GM12864 (cell line): ENCODE measurements around the gene CD2BP2.

Experiments used
- DNase-seq: peaks from one replicate; pipeline ENCODE4 v3.0.0-alpha.2; 2011; ENCODE audit warnings: low read depth
- H3K4me3 ChIP-seq: 2 replicates; pipeline ENCODE4 v1.5.1; 2011; ENCODE audit warnings: mild to moderate bottlenecking, low read depth, low read length, control low read depth
- TF ChIP-seq, protein P1 (sequence below): IDR thresholded peaks from 2 replicates; pipeline ENCODE4 v1.5.1; 2011; ENCODE audit warnings: low read depth, mild to moderate bottlenecking, moderate library complexity, low read length, control low read depth, inconsistent platforms; ENCODE audit errors: missing control alignments

CD2BP2 gene

DNA sequence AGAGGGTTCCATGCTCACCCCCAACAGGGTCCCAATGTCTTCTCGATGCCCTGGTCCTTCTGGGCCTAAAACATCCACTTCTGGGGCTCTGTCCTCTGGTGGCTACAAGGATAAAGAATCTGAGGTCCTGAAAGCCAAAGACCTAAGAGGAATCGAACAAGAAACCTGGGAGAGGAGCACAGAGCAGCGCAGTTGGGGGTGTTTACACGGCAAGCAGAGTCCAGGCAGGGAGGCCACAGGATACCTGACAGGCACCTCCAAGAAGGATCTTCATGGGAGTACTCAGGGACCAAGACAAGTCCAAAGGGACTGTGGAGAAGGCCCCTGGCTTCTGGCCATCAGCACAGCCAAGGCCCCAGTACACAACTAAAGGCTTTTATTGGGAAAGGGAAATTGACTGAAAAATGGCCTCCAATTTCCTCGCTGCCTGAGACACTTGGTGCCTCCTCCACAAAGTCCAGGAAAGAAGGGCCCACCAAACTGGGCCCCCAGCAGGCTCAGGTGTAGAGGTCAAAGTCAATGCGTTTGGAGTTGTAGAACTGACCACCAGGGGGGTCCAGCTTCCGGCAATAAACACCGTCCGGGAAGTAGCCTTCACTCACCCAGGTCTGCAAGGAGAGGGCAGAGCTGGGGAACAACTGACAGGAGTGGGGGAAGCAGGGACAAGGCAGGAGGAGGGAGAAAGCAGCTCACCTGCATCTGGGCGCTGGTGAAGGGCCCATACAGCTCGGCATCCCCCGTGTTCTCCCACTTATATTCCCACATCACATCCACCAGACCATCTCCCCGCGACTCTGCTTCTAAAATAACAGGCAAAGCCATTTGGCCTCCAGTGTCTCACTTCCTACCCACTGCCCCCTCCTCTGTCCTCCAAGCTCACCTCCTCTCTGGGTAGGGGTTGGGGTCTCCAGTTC lies 2.4 kb downstream of the CD2BP2 start:
- H3K4me3 ChIP-seq = no peak overlapping the region
- TF ChIP-seq, protein P1, sequence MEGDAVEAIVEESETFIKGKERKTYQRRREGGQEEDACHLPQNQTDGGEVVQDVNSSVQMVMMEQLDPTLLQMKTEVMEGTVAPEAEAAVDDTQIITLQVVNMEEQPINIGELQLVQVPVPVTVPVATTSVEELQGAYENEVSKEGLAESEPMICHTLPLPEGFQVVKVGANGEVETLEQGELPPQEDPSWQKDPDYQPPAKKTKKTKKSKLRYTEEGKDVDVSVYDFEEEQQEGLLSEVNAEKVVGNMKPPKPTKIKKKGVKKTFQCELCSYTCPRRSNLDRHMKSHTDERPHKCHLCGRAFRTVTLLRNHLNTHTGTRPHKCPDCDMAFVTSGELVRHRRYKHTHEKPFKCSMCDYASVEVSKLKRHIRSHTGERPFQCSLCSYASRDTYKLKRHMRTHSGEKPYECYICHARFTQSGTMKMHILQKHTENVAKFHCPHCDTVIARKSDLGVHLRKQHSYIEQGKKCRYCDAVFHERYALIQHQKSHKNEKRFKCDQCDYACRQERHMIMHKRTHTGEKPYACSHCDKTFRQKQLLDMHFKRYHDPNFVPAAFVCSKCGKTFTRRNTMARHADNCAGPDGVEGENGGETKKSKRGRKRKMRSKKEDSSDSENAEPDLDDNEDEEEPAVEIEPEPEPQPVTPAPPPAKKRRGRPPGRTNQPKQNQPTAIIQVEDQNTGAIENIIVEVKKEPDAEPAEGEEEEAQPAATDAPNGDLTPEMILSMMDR = peak; percentile 29
- no peak for DNase-seq

- no peak overlapping the region for H3K4me3 ChIP-seq
- TF ChIP-seq, protein P1 = no peak
- no peak for DNase-seq
Observed at GRCh38 chr16:30351586-30352419, 3.3 kb downstream of the CD2BP2 start.

- no peak overlapping the region for H3K4me3 ChIP-seq
- TF ChIP-seq, protein P1 = no peak
- DNase-seq = no peak
Observed at GRCh38 chr16:30351001-30351441, 4.1 kb downstream of the CD2BP2 start.

GRCh38 chr16:30350134-30350871 lies 4.8 kb downstream of the CD2BP2 start:
- no peak overlapping the region for H3K4me3 ChIP-seq
- TF ChIP-seq, protein P1 = no peak
- DNase-seq = peak; percentile 82

- no peak for DNase-seq
- TF ChIP-seq, protein P1 = no peak
Observed at GRCh38 chr16:30349675-30350074, 5.4 kb downstream of the CD2BP2 start.

DNA sequence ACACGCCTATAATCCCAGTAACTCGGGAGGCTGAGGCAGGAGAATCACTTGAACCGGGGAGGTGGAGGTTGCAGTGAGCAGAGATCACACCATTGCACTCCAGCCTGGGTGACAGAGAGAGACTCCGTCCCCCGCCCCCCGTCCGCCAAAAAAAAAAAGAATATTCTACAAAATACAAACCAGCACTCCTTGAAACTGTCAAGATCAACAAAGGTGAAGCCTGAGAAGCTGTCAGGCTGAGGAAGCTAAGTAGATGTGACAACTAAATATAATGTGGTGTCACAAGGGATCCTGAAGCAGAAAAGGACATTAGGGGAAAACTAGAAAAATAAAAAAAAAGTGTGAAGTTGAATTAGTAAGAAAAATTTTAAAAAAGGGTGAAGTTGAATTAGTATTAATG lies 6.2 kb downstream of the CD2BP2 start:
- TF ChIP-seq, protein P1 = no peak
- no peak overlapping the region for H3K4me3 ChIP-seq
- DNase-seq = no peak

More at GRCh38 chr16:30349675-30350074, 5.4 kb downstream of the CD2BP2 start:
- H3K4me3 ChIP-seq = no peak overlapping the region
